Stimulated activated CD4-positive, alpha-beta T cell treated with anti-CD3 and anti-CD28 coated beads, Interleukin-4, amount 100 ng/mL, for 24 hours (primary cell): ENCODE measurements around the gene NPC1L1.

Experiments used
- DNase-seq: peaks from one replicate; pipeline ENCODE4 v3.0.0-alpha.2; 2020

NPC1L1 gene, protein sequence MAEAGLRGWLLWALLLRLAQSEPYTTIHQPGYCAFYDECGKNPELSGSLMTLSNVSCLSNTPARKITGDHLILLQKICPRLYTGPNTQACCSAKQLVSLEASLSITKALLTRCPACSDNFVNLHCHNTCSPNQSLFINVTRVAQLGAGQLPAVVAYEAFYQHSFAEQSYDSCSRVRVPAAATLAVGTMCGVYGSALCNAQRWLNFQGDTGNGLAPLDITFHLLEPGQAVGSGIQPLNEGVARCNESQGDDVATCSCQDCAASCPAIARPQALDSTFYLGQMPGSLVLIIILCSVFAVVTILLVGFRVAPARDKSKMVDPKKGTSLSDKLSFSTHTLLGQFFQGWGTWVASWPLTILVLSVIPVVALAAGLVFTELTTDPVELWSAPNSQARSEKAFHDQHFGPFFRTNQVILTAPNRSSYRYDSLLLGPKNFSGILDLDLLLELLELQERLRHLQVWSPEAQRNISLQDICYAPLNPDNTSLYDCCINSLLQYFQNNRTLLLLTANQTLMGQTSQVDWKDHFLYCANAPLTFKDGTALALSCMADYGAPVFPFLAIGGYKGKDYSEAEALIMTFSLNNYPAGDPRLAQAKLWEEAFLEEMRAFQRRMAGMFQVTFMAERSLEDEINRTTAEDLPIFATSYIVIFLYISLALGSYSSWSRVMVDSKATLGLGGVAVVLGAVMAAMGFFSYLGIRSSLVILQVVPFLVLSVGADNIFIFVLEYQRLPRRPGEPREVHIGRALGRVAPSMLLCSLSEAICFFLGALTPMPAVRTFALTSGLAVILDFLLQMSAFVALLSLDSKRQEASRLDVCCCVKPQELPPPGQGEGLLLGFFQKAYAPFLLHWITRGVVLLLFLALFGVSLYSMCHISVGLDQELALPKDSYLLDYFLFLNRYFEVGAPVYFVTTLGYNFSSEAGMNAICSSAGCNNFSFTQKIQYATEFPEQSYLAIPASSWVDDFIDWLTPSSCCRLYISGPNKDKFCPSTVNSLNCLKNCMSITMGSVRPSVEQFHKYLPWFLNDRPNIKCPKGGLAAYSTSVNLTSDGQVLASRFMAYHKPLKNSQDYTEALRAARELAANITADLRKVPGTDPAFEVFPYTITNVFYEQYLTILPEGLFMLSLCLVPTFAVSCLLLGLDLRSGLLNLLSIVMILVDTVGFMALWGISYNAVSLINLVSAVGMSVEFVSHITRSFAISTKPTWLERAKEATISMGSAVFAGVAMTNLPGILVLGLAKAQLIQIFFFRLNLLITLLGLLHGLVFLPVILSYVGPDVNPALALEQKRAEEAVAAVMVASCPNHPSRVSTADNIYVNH (N-terminal part only)

DNA sequence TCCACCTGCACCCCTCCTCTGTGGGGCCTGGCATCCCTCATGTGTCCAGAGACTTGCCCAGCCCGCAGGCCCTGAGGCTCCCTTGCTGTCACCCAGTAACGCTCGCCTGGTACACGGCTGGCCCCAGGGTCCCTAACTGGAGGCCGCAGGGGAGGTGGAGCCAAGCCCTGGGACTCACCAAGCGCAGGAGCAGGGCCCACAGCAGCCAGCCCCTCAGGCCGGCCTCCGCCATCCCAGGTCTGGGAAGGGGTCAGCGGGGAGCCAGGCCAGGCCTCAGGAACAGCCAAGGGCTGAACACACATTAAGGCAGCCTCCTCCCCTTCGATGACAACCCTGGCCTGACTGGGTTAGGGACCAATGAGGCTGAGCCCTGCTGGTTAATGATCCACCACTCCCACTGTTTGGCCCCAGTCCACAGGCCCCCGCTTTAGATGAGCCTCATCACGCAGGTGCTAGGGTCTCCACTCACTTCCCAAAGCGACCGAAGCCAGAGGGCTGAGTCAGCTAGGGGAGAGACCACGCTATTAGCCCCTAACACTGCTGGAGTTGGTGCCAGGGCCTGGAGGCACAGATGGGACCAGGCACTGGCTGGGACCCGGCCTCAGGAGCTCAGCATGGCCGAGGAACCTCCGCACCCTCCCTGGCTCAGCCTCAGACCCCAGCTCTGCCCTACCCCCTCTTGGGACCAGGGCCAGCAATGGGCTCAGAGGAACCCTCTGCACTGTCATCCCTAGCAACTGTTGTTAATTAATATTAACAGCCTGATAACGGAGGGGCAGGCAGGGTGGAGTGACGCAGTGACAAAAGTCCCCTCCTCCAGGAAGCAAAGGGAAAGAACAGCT lies at the start of gene NPC1L1:
Gene NPC1L1 (minus strand): TSS at position 303 of the 842 bp plus-strand sequence. CDS start 71 bp downstream, at position 232.
- DNase-seq, result no peak

DNA sequence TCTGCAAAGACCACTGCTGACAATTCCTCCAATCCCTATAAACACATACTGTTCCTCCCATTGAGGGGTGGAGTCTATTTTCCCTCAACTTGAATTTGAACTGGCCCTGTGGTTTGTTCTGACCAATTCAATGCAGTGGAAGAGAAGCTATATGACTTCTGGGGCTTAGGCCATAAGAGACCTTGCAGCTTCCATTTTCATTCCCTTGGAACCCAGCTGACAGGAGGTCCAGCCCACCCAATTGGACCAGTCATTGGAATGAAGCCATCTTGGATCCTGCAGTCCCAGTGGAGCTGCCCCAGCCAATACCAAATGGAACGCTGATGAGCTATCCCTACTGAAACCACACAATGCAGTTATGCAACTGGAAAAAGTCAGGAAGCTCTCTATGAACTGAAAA lies 49.8 kb upstream of the NPC1L1 start:
- DNase-seq, result no peak

DNA sequence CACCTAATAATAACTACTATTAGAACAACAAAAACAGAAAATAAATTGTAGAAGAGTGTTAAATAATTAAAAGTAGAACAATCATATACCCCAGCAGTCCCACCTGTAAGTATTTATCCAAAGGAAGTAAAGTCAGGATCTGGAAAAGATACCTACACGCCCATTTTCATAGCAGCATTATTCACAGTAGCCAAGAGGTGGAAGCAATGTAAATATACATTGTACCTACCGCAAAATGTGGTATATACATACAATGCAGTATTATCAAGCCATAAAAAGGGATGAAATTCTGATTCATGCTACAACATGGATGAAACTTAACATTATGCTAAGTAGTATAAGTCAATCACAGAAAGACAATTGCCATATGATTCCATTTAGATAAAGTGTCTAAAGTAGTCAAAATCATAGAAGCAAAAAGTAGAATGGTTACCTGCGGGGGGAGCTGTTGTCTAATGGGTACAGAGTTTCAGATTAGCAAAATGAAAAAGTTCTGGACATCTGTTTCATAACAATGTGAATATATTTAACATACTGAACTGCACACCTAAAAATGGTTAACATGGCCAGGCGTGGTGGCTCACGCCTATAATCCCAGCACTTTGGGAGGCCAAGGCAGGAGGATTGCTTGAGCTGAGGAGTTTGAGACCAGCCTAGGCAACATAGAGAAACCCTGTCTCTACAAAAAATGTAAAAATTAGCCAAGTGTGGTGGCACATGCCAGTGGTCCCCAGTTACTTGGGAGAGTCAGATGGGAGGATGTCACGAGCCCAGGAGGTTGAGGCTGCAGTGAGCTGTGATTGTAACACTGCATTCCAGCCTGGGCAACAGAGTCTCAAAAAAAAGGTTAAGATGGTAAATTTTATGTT lies 46.9 kb upstream of the NPC1L1 start:
- peak; percentile 71 for DNase-seq

DNA sequence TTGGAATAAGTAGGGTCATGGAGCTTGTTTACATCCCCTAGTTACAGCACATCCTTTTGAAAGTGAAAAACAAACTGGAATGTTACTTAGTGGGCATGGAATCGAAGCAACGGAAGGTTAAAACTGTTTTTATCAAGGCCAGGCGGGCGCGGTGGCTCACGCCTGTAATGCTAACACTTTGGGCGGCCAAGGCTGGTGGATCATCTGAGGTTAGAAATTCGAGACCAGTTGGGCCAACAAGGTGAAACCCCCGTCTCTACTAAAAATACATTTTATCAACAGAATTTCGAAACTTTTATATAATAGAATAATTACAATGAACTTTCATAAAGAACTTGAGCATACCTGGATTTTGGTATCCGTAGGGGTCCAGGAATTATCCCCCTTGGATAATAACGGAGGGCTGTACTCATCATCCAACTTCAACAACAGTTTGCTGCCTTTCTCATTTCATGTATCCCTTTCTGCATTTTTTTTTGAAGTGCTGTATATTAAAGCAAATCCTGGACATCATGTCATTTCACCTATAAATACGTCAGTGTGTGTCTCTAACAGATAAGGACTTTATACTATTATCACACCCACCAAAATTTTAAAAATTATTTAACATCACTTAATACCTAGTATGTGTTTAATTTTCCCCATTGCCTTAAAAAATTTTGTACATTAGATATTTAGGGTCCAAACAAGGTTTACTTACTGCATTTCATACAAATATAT lies 42.2 kb upstream of the NPC1L1 start:
- no peak for DNase-seq

DNA sequence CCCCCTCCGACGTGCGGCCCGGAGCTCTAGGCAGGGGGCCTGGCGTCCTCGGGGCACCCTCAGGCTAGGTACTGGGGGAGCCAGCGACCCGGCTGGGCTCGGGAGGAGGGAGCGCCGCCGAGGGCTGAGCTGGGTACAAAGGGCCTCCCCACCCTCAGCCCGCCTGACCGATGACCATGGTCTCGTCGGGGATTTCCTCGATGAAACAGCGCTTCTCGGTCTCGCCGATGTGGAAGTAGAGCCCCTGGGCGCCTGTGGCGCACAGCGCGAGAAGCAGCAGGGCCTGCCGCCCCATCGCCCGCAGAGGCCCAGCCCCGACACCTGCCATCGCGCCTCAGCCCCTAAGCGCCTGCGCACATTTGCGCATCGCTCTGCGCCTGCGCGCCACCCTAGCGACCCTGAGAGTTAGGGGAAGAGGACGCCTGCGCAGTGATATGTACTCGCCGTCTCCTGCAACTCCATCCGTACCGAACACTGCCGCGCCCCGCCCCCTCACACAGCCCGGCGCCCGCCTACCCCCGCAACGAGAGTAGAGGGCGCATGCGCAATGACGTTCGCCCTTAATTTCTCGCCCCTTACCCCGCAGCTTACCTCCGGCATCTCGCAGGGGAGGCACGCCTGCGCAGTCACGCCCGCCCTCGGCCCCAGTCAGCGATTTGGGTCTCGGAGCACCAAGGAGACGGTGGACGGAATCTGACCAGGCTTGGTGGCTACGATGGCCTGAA lies 40.9 kb upstream of the NPC1L1 start, which contains the start of gene TMED4:
Gene TMED4 (minus strand): TSS at position 353 of the 725 bp plus-strand sequence. CDS start 25 bp downstream, at position 328.
- peak; percentile 100 for DNase-seq

DNA sequence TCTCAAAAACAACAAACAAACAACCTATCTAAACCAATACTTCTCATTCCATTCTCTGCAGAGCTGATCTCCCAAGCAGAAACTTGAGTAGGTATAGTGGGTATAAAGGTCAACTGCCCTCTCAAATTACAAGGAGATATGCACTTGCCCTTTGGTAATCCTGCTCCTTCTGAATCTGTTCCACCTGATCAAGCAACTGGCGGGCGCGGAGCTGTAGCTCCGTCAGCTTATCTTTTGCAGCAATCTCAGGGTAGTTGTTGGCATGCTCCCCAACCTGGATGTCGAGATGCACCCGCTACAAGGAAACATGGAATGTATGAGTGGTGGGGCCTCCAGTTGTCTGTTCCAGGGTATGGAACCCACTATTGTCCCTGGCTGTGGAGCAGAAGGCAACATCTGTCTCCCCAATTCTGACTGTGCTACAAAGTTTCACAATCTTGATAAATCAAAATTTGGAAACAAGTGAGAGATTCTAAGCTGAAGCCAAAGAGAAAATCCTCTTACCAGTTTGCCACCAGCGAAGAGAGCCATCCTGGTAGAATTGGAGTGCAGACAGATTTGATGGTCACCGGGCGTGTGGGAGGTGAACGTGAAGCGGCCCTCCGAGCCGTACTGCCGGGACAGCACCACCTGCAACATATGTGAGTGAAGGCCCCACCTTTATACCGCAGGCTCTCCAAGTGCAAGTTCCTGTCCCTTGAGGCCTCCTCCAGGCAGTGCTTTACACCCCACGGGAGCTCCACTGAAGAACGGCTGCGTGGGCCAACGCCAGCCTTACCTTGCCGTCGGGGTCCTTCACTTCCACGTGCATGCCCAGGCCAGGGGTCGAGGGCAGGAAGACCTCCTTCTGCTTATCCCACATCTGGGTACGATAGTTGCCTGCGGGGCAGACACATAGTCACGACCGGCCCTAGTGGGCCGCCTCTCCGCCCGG lies 40.1 kb upstream of the NPC1L1 start:
- DNase-seq, result peak; percentile 50

DNA sequence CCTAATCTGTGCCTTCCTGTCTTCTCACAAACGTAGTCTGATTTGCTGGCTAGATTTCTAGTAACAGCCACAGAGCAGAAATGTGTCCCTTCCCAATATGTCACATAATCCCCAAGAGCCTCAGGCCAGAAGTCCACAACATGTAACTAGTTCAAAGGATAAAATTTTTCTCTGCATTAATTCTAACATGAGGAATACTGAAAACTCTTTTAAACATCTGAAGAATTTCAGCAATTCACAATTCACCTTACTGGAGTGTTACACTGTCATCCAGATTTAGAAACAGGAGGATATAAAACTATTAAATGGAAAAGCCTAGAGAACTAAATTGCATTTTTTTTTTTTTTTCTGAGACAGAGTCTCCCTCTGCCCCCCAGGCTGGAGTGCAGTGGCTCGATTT lies 35.1 kb upstream of the NPC1L1 start:
- DNase-seq, result no peak

DNA sequence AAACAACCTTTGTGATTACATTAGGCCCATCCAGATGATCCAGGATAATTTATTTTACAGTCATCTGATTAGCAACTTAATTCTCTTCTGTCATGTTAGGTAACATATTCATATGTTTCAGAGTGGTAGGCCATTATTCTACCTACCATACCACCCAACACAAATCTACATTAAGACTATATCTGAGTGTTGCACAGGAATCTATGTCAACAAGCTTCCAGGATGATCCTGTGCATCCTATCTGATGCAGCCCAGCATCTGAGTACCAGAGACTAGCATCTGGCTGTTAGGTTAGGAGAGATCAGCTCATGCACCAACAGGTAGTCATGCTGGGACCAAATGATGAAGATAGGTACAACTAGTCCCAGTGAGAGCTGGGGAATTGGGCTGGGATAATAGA lies 33.9 kb upstream of the NPC1L1 start:
- no peak for DNase-seq

DNA sequence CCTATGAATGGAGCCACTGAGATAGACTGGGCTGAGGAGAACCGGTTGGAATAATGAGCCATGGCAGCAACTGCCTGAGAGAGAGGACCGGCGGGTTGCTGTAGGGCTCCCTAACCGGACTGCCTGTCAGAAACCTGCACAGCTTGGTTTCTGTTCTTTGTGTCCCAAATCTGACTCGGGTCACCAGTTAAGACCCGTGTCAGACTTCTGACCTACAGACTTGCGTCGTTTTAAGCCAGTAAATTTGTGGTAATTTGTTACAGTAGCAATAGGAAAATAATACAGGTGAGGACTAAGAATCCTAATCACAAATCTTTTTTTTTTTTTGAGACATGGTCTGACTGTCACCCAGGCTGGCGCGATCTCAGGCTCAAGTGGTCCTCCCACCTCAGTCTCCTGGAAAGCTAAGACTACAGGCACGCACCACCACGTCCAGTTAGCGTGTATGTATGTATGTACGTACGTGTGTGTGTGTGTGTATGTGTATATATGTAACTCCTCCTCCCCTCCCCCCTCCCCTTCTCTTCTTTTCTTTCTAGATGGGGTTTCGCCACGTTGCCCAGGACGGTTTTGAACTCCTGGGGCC lies 33.2 kb upstream of the NPC1L1 start:
- DNase-seq, result no peak

DNA sequence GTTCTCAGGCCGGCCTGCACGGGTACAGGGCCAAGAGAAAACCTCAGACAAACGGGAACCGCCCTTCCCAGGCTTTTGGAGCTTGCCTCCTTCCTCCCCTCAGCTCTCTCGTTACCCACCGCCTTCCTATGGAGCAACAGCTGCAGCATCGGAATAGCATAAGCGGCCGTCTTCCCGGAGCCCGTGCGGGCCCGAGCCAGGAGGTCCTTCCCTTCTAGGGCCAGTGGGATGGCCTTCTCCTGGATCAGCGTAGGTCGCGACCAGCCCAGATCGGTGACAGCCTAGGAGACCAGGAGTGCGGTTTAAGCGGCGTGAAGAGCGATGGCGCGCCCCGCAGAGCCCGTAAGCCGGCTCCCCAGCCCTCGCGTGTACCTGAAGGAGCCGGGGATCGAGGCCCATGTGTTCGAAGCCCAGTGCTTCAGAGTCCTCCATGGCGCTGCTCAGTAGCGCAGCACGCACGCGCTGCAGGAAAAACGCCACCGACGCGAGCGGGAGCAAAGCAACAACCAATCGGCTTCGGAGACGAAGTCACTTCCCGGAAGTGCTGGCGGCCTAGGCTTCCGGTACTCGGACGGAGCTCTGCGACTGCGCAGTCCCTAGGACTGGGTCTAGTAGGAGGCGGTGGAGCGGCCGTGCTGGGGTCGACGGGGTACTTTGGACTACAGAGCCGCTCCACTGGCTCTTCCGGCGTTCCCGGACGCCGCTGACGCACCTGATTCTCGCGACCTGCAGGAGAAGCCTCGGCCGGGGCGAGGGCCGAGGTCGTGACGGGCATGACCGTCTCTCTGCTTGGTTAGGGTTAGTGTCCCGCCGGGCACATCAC lies 32.5 kb upstream of the NPC1L1 start, which contains the start of gene DDX56:
Gene DDX56 (minus strand): TSS at position 445 of the 823 bp plus-strand sequence. CDS start 13 bp downstream, at position 432.
- peak; percentile 96 for DNase-seq

DNA sequence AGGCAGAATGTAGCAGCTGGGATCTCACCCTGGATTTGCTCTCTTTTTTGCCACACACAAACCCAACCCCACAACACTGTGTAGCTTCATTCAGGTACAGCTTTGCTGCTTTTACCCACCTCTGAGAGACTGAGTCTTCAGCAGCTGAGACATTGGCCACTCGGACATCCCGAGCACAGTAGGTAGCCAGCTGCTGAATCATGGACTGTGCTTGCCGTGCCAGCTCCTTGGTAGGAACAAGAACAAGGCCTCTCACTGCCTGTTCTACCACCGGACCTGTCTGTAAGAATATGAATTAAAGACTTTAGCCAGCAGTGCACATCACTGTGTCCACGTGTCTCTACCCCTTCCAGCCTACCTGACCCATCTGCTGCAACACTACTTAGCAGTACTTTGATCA lies 31.6 kb upstream of the NPC1L1 start:
- no peak for DNase-seq

DNA sequence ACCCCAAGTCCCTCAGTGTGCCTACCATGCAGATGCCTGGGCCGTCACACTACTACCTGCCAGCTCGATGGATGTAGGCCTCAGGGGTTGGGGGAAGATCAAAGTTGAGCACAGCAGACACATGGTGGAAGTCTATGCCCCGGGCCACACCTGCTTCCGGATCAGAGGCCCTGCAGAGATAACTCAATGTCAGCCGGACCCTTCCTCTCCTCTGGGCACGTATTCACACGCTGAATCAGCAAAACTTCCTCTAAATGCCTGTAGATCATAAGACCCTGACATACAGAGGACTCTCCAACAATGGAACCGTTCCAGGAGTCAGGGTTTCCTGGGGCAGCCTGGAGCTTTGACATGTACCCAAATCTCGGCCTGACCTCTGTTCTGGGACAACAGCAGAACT lies 28.8 kb upstream of the NPC1L1 start:
- DNase-seq, result no peak

DNA sequence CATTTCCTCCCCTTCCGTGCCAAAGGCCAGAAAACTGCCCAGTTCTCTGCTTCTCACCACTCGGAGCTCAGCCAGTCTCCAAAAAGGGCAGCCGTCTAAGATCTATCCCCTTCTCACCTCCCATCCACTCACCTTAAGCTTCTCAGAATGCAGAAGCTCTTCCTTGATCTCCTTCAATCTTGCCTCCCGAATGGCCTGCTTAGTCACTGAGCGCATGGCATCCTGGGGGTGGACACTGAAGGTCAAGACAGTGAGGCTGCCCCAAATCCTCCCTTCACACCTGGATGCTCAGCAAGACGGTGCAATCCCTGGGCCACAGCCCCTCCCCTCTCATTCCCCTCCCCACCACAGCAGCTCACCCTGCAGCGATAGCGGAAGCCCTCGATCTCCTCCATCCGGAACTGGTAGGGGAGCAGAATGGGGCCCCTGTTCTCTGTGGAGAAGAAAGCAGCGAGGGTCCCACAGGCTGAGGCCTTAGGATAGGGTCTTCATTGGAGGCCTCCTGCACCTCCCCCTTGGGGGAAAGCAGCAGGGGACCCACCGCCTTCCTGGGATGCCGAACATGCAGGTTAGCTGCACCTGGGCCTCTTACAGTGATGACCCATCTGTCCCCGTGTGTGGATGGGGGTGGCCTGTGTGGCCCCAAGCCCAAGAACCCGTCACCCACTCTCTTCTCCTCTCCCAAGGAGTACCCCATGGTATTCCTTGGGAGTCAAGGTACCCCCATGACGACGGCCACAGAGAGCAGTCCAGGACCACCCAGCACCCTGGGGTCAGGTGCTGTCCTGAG lies 27.8 kb upstream of the NPC1L1 start:
- no peak for DNase-seq

DNA sequence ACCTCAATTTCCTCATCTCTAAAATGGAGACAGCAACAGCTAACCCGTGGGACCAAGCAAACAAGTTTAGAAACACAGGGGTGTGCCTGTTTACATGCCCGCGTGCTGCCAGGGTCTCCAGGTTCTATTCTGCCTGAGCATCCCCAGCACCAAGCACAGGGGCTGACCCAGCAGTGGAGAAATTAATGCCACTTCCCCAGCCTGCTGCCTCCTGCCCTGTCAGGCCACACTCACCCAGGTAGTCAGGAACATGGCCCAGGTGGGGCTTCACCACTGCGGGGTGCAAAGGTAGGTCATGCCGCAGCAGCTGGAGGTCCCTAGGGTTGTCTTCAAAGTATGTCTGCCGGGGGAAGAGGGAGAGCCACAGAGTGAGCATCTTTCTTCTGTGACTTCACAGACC lies 26.8 kb upstream of the NPC1L1 start:
- no peak for DNase-seq

DNA sequence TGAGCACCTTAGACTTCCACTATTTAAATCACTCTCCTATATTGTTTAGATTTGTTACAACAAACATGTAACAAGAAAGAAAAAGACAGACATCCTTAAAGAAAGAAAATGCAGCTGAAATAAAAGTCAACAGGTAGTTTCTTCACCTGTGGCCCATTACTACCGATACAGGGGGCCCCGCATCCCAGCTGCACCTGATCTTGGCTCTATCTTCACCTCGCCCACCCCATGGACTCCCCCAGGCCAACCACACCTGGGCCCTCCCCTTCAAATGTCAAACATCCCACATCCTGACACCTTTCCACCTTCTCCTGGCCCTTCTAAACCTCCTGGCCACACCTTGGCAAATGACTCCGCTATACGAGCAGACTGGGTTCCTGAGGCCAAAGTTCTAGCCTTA lies 25.6 kb upstream of the NPC1L1 start:
- DNase-seq, result no peak
